B cell (primary cell): Measurements from ENCODE around the gene KIF25.

Experiments used
- CTCF ChIP-seq: fragments of 200-600 bp; IDR thresholded peaks from one replicate; pipeline ENCODE4 v1.8.0; 2022; ENCODE audit warnings: antibody characterized with exemption, mild to moderate bottlenecking
- EZH2 ChIP-seq: IDR thresholded peaks from 2 replicates; pipeline ENCODE4 v1.6.1; 2012; ENCODE audit warnings: borderline replicate concordance, low read depth, mild to moderate bottlenecking, moderate library complexity, low read length; ENCODE audit not compliant: insufficient read depth, poor library complexity, severe bottlenecking

GRCh38 chr6:168050881-168051586 lies 53.6 kb downstream of the KIF25 start:
- no peak for TF ChIP-seq CTCF
- no peak for TF ChIP-seq EZH2
